Fibroblast of the conjunctiva (primary cell): ENCODE data around the gene ODF2.
"Not testable (repeated sequence)": the region's sequence is repeated elsewhere in the genome, so short reads cannot be mapped to it uniquely, and the experiment has no call there.

Experiments used
- DNase-seq: peaks from one replicate; pipeline ENCODE4 v3.0.0-alpha.2; 2010; ENCODE audit warnings: low read depth

Gene ODF2

GRCh38 chr9:128424268-128424780 is 31.5 kb upstream of the ODF2 start:
- no peak for DNase-seq

- no peak for DNase-seq
These were observed 26.9 kb upstream of the ODF2 start for GRCh38 chr9:128428644-128429512.

DNA sequence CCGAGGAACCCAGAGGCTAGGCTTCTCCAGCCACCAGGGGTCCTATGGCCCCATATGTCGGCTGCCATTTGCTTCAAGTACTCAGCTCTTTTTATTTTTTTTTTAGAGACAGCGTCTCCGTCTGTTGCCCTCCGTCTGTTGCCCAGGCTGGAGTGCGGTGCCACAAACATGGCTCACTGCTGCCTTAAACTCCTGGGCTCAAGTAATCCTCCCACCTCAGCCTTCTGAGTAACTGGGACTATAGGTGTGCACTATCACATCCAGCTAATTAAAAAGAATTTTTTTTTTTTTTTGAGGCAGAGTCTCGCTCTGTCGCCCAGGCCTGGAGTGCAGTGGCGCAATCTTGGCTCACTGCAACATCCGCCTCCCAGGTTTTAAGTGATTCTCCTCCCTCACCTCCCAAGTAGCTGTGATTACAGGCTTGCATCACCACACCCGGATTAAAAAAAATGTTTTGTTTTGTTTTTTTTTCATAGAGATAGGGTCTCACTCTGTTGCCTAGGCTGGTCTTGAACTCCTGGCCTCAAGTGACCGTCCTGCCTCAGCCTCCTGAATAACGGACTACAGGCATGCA is 26.2 kb upstream of the ODF2 start:
- DNase-seq = no peak

- DNase-seq = no peak
These were observed 24.6 kb upstream of the ODF2 start for GRCh38 chr9:128431207-128431606.

DNA sequence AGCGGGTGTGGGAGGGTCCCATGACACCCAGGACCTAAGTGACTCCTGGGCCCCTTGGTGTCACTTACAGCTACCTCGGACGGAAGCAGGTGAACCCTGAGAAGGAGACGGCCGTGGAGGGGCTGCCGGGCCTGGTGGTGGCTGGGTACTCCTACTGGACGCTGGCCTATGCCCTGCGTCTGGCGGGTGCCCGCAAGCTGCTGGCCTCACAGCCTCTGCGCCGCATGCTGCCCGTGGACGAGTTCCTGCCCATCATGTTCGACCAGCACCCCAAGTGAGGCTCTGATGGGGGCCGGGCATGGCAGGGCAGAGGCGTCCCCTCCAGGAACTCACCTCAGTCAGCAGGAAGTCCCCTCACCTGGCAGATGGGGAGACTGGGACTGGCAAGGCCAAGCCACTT is 21.5 kb upstream of the ODF2 start:
- DNase-seq = no peak

DNA sequence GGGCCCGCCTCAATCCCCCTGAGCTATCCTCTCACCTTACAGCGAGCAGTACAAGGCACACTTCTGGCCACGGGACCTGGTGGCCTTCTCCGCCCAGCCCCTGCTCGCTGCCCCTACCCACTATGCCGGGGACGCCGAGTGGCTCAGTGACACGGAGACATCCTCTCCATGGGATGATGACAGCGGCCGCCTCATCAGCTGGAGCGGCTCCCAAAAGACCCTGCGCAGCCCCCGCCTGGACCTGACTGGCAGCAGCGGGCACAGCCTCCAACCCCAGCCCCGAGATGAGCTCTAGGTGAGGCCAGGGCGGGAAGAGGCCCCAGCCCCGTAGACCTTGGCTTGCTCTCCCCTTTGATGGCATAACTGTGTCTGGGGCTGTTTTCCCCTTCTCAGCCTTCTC is 20.2 kb upstream of the ODF2 start:
- DNase-seq = no peak

DNA sequence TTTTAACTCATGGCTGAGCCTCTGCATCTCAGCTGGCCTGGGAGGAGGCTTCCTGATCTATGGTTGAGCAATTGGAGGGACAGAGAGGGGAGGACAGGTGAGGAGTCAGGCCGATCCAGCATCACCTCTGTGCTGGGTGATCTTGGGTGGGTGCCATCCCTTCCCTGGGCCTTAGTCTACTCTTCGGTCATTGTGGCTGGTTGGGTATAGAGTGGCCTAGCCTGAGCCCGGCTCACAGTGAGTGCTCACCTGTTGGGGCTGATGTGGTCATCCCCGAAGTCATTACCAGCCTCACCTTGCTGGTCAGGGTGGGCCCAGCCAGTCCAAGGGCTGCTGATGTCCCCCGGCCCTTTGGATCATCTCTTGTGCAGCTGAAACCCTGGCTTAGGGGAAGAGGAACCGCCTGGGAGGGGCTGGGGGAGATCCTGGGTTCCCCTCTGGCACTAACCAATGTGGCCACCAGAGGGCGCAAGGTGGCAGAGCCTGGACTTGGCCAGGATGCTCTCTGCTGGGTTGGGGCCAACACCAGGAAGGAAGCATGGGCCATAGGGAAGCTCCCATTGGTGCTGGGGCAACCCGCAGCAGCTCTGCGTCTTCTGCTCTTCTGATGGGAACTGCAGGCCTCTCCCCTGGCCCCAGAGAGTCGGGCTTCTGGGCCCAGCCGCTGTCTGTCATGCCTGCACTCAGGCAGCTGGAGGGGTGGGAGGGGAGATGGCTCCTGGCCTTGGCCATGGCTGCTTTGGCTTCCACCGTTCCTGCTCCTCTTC is 17.3 kb upstream of the ODF2 start:
- peak; percentile 64 for DNase-seq

GRCh38 chr9:128439273-128439672 is 16.5 kb upstream of the ODF2 start:
- no peak for DNase-seq

DNA sequence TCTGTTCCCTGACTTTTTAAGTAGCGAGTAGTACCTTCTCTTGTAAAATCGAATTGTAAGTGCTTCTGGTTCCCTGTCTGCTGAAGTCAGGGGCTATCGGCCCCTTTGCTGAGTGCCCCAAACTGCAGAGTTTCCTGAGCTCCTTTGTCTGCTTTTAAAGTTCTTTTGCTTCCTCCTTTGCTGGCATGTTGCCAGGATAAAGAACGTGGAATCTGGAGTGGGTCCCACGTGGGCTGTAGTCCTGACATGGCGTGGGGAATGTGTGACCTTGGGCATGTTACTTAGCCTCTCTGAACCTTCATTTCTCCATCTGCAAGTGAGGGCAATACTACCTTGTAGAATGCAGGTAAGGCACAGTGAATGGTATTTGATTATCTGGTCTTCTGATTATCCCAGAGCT is 13.7 kb upstream of the ODF2 start:
- no peak for DNase-seq

- not testable (repeated sequence) for DNase-seq
These were observed 9.3 kb upstream of the ODF2 start for GRCh38 chr9:128446505-128446904.

DNA sequence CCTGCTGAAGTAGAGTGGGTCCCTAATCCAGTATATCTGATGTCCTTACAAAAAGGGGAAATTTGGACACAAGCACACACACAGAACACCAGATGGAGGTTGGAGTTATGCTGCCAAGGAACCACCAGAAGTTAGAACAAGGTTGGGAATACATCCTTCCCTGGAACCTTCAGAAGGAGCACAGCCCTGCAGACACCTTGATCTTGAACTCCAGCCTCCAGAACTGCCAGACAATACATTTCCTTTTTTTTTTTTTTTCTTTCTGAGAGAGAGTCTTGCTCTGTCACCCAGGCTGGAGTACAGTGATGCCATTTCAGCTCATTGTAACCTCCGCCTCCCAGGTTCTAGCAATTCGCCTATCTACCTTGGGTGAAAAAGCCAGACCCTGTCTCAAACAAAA is 7.1 kb upstream of the ODF2 start:
- no peak for DNase-seq

DNA sequence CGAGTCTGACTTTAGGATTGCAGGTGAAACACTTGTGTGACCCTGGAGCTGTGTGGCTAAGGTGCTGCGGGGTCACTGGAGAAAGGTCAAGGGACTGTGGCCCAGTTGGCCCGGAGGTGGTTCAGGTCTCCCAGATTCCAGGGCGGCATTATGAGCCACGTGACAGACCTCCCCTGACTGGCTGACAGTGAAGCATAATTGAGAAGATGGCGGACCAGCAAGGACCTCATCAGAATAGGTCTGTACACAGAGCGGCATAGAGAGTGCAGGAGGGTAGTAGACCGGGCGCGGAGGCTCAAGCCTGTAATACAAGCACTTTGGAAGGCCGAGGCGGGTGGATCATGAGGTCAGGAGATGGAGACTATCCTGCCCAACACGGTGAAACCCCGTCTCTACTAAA is 815 bp upstream of the ODF2 start:
- DNase-seq = no peak

DNA sequence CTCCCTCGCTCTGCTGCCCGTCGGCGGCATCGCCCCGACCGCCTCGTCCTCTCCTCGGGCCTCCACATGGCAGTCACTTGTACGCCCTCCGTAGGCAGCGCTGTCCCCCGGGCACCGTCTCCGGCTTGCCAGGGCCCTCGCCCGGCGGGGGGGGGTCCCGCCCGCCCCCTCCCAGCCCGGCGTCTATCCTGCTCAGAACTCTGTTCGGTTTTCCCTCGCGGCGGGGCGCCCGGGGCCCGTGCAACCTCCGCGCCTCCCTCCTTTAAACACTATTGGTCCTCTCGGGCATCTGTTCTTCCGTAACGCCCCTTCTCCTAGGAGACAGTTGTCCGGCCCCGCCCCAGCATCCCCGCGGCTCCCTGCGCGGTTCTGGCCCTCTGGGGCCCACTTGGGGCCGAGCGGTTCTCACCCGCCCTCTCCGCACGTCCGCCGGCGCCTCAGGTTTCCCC is 831 bp downstream of the ODF2 start:
- DNase-seq = peak; percentile 41

- DNase-seq = no peak
These were observed 1.4 kb downstream of the ODF2 start for GRCh38 chr9:128457207-128457606.

GRCh38 chr9:128459011-128459410 is 3.2 kb downstream of the ODF2 start:
- DNase-seq = no peak

DNA sequence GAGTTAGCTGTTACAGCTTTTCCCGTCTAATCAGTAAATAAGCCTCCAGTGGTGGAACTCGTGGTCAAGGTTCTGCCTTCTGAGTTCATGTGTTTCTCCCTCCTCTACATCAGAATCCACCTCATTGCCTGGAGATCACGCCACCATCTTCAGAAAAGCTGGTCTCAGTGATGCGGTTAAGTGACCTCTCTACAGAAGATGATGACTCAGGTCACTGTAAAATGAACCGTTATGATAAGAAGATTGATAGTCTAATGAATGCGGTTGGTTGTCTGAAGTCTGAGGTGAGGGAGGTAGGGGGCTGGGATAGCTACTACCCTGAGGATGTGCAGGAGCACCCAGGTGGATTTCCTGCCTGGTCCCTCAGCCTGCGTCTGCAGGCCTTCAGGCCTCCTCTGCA is 13.3 kb downstream of the ODF2 start:
- no peak for DNase-seq

DNA sequence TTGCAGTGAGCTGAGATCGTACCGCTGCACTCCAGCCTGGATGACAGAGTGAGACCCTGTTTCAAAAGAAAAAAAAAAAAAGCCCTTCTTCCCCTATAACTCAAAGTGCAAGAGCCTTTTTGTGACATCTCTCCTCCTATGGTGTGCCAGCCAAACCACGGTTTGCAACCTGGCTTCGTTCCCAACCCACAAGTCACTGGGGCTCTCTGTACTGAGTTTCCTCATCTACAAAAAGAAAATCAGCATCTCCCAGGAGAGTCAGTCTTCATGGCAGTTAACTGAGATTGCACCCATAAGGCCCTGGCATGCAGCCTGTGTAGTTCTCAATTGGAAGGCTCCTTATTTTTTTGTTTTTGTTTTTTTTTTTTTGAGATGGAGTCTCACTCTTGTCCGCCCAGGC is 14.8 kb downstream of the ODF2 start:
- DNase-seq = peak; percentile 27

DNA sequence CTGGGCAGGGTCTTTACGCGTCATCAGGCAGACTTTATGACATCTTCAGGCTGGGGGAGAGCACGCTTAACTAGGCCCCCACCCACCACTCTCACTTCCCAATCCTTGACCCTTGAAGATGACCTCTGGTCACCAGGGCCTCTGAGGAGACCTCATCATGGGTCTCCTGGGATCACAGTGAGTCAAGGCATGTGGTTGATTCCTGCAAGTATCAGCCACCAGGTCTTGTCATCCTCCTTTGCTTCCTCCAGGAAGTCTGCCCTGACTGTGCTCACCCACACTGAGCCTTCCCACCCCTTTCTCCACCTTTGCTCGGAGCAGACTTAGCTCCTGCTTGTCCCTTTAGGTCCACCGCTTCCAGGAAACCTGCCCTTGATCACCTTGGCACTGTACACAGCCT is 17.3 kb downstream of the ODF2 start:
- DNase-seq = no peak

GRCh38 chr9:128475867-128476266 is 20.1 kb downstream of the ODF2 start:
- DNase-seq = no peak

DNA sequence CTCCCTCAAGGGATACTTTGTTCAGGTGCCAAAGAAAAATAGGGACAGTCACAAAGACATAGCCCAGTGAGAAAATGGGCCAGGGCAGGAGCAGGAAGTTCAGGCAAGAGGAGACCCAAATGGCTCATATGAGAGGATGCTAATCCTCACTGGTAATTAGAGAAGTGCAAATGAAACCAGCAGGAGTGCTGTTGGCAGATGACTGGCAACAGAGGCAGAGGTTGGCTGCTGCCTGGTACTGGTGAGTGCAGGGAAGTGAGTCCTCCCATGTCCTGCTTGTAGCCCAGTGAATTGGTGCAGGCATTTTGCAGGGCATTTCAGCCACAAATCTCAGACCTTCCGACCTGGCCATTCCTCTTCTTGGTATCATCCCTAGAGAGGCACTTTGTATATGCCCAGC is 23.5 kb downstream of the ODF2 start:
- no peak for DNase-seq

- no peak for DNase-seq
These were observed 25.8 kb downstream of the ODF2 start for GRCh38 chr9:128481561-128481960.

DNA sequence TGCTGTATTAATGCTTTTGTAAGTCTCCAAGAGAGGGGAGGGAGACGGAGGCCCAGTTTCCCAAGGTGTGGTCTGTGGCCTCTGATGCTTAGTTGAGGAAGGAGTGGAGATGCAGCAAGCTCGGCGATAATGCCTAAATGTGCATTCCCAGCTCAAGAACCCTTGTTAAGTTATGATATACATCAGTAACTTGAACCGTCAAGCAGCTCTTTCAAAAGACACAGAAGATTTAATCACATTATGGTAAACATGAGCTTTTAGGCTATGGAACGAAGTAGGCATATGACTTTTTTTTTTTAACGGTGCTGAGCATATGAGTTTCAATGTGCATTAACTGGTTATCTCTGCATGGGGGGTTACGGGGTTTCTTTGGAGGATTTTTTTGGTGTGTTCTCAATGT is 26.4 kb downstream of the ODF2 start:
- no peak for DNase-seq
